Endothelial cell (in vitro differentiated cells): ENCODE data around the gene PLCXD3. TPM values are rescaled to one million over a fixed set of nuclear protein-coding genes. Genes with fewer than 3 reads are reported as not detected.

Experiments used
- DNase-seq: peaks from one replicate; pipeline ENCODE4 v3.0.0; 2021; ENCODE audit warnings: low spot score
- H3K27ac Mint-ChIP-seq: one replicate; pipeline ENCODE4 v1.8.0; 2021; ENCODE audit warnings: mixed read lengths, inconsistent platforms; ENCODE audit not compliant: unreplicated experiment
- H3K27me3 Mint-ChIP-seq: one replicate; pipeline ENCODE4 v1.8.0; 2021; ENCODE audit warnings: mild to moderate bottlenecking, moderate library complexity, mixed read lengths, inconsistent platforms; ENCODE audit not compliant: unreplicated experiment
- H3K36me3 Mint-ChIP-seq: one replicate; pipeline ENCODE4 v1.8.0; 2021; ENCODE audit warnings: mild to moderate bottlenecking, low read depth, mixed read lengths, inconsistent platforms; ENCODE audit not compliant: unreplicated experiment
- H3K4me1 Mint-ChIP-seq: one replicate; pipeline ENCODE4 v1.8.0; 2021; ENCODE audit warnings: mild to moderate bottlenecking, mixed read lengths, inconsistent platforms; ENCODE audit not compliant: unreplicated experiment
- H3K4me3 Mint-ChIP-seq: one replicate; pipeline ENCODE4 v1.8.0; 2021; ENCODE audit warnings: mild to moderate bottlenecking, mixed read lengths, inconsistent platforms; ENCODE audit not compliant: unreplicated experiment
- H3K9me3 Mint-ChIP-seq: one replicate; pipeline ENCODE4 v1.8.0; 2021; ENCODE audit warnings: mixed read lengths, inconsistent platforms; ENCODE audit not compliant: unreplicated experiment
- total RNA-seq: library from RNA; stranded (reverse); fragmentation: NEBNext Ultra II Directional; extraction: Animal tissue kit (Norgen Biotek cat#: 25700); gene quantifications from one replicate; pipeline ENCODE4 v1.2.1, GENCODE V29; 2021; ENCODE audit not compliant: unreplicated experiment
- TF ChIP-seq, protein P1 (sequence below): fragments of 200-600 bp; sonication (generic); IDR thresholded peaks from one replicate; pipeline ENCODE4 v1.5.0; 2021; ENCODE audit warnings: antibody characterized with exemption; ENCODE audit not compliant: unreplicated experiment

The PLCXD3 gene
- total RNA-seq, 1 donor from 2014 or later: 0.26 TPM

GRCh38 chr5:41414598-41414997, 95.8 kb downstream of the PLCXD3 start:
- no peak for DNase-seq
- H3K27ac Mint-ChIP-seq: no peak overlapping the region

GRCh38 chr5:41413074-41413473, 97.3 kb downstream of the PLCXD3 start:
- Mint-ChIP-seq H3K36me3 (no peaks in the 10 kb centered on the region), H3K4me1 (no peaks in the 10 kb centered on the region), H3K27me3 (no peaks in the 10 kb centered on the region), H3K4me3 (no peak overlapping the region), H3K27ac (no peak overlapping the region), H3K9me3 (no peaks in the 10 kb centered on the region)
- TF ChIP-seq, protein P1, sequence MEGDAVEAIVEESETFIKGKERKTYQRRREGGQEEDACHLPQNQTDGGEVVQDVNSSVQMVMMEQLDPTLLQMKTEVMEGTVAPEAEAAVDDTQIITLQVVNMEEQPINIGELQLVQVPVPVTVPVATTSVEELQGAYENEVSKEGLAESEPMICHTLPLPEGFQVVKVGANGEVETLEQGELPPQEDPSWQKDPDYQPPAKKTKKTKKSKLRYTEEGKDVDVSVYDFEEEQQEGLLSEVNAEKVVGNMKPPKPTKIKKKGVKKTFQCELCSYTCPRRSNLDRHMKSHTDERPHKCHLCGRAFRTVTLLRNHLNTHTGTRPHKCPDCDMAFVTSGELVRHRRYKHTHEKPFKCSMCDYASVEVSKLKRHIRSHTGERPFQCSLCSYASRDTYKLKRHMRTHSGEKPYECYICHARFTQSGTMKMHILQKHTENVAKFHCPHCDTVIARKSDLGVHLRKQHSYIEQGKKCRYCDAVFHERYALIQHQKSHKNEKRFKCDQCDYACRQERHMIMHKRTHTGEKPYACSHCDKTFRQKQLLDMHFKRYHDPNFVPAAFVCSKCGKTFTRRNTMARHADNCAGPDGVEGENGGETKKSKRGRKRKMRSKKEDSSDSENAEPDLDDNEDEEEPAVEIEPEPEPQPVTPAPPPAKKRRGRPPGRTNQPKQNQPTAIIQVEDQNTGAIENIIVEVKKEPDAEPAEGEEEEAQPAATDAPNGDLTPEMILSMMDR: no peak
- DNase-seq: no peak

More at GRCh38 chr5:41414598-41414997, 95.8 kb downstream of the PLCXD3 start:
- Mint-ChIP-seq H3K4me1 (no peaks in the 10 kb centered on the region), H3K36me3 (no peaks in the 10 kb centered on the region), H3K4me3 (no peak overlapping the region), H3K27me3 (no peaks in the 10 kb centered on the region), H3K9me3 (no peaks in the 10 kb centered on the region)
- TF ChIP-seq, protein P1: no peak

GRCh38 chr5:41412496-41412895, 97.9 kb downstream of the PLCXD3 start:
- Mint-ChIP-seq H3K36me3 (no peaks in the 10 kb centered on the region), H3K4me1 (no peaks in the 10 kb centered on the region), H3K27me3 (no peaks in the 10 kb centered on the region), H3K9me3 (no peaks in the 10 kb centered on the region), H3K4me3 (no peak overlapping the region), H3K27ac (no peak overlapping the region)
- TF ChIP-seq, protein P1: no peak
- no peak for DNase-seq

- Mint-ChIP-seq H3K27me3 (no peaks in the 10 kb centered on the region), H3K27ac (no peak overlapping the region), H3K4me1 (no peaks in the 10 kb centered on the region), H3K9me3 (no peaks in the 10 kb centered on the region), H3K4me3 (no peak overlapping the region), H3K36me3 (no peaks in the 10 kb centered on the region)
- TF ChIP-seq, protein P1: no peak
- no peak for DNase-seq
Observed at GRCh38 chr5:41410737-41411136, 99.7 kb downstream of the PLCXD3 start.

GRCh38 chr5:41410307-41410706, 100.1 kb downstream of the PLCXD3 start:
- H3K4me3 Mint-ChIP-seq: no peak overlapping the region
- no peaks in the 10 kb centered on the region for H3K9me3 Mint-ChIP-seq
- no peaks in the 10 kb centered on the region for H3K4me1 Mint-ChIP-seq
- no peak overlapping the region for H3K27ac Mint-ChIP-seq
- H3K36me3 Mint-ChIP-seq: no peaks in the 10 kb centered on the region
- no peak for DNase-seq
- TF ChIP-seq, protein P1: no peak
- no peaks in the 10 kb centered on the region for H3K27me3 Mint-ChIP-seq
